Measurements from ENCODE around the gene ANO1. TPM values are rescaled to one million over a fixed set of nuclear protein-coding genes. Genes with fewer than 3 reads are reported as not detected.

ANO1 gene
- total and polyA plus RNA-seq, 12 donors = 0.67 to 6.7 (median 2.2) TPM

- intact Hi-C loops (cut with DNase I) = no loop called here
- 83 to 87% (median 87%) methylated on average over 7 to 16 of the region's 16 CpGs for WGBS, 4 donors
- Histone ChIP-seq H3K4me3 (no peak overlapping the region), H3K36me3 (replicated peaks in 1 of 2) (no peaks in the 10 kb centered on the region), H3K27ac (peak overlapping the region in 1 of 5 donors; percentile 45), H3K9me3 (replicated peaks in 1 of 3) (no peaks in the 10 kb centered on the region), H3K4me1 (replicated peaks in 1 of 2) (no peaks in the 10 kb centered on the region), H3K27me3 (no peaks in the 10 kb centered on the region)
- DNase-seq = no peak
- TF ChIP-seq POLR2A (IDR thresholded peaks at IDR 0.05) (no peak), CTCF (IDR thresholded peaks at IDR 0.05) (no peak)
Measured at GRCh38 chr11:70099578-70100279, 21.6 kb downstream of the ANO1 start.

- Histone ChIP-seq H3K9me3 (replicated peaks in 1 of 3) (no peaks in the 10 kb centered on the region), H3K27me3 (no peaks in the 10 kb centered on the region), H3K36me3 (replicated peaks in 1 of 2) (no peaks in the 10 kb centered on the region), H3K4me3 (no peak overlapping the region), H3K4me1 (replicated peaks in 1 of 2) (no peaks in the 10 kb centered on the region), H3K27ac (no peak overlapping the region)
- intact Hi-C loops (cut with DNase I) = no loop called here
- TF ChIP-seq POLR2A (IDR thresholded peaks at IDR 0.05) = no peak
- no peak for TF ChIP-seq CTCF (IDR thresholded peaks at IDR 0.05)
- DNase-seq = no peak
- 81 to 86% (median 83%) methylated on average over 8 of the region's 8 CpGs for WGBS, 4 donors
Measured at GRCh38 chr11:70100280-70100603, 22.1 kb downstream of the ANO1 start.

GRCh38 chr11:70100791-70101190, 22.7 kb downstream of the ANO1 start:
- no peak overlapping the region for H3K4me3 ChIP-seq
- H3K36me3 ChIP-seq (replicated peaks in 1 of 2) = no peaks in the 10 kb centered on the region
- H3K4me1 ChIP-seq (replicated peaks in 1 of 2) = no peaks in the 10 kb centered on the region
- intact Hi-C loops (cut with DNase I) = no loop called here
- DNase-seq = no peak
- H3K27ac ChIP-seq = no peak overlapping the region
- H3K27me3 ChIP-seq = no peaks in the 10 kb centered on the region
- no peaks in the 10 kb centered on the region for H3K9me3 ChIP-seq (replicated peaks in 1 of 3)
- 89 to 95% (median 91%) methylated on average over 11 to 15 of the region's 15 CpGs for WGBS, 4 donors
- TF ChIP-seq POLR2A (IDR thresholded peaks at IDR 0.05) = no peak
- TF ChIP-seq CTCF (IDR thresholded peaks at IDR 0.05) = no peak

GRCh38 chr11:70103256-70103975, 25.3 kb downstream of the ANO1 start:
- Histone ChIP-seq H3K4me3 (no peak overlapping the region), H3K36me3 (replicated peaks in 1 of 2) (no peaks in the 10 kb centered on the region), H3K27me3 (no peaks in the 10 kb centered on the region), H3K27ac (peak overlapping the region in 1 of 5 donors; percentile 32), H3K4me1 (replicated peaks in 1 of 2) (no peaks in the 10 kb centered on the region), H3K9me3 (replicated peaks in 1 of 3) (no peaks in the 10 kb centered on the region)
- no peak for TF ChIP-seq CTCF (IDR thresholded peaks at IDR 0.05)
- TF ChIP-seq POLR2A (IDR thresholded peaks at IDR 0.05) = no peak
- 72 to 80% (median 75%) methylated on average over 19 to 25 of the region's 25 CpGs for WGBS, 4 donors
- intact Hi-C loops (cut with DNase I) = no loop called here
- DNase-seq = no peak
